Lower lobe of right lung (tissue), 2 donors: ENCODE data around the gene NUBPL. TPM values are rescaled to one million over a fixed set of nuclear protein-coding genes. Genes with fewer than 3 reads are reported as not detected.

Experiments used
- ATAC-seq, 2 donors: fragments of 200-7000 bp; cut with Tn5 transposase; one replicate each; pipeline ENCODE4 v1.9.1; 2020 to 2022; ENCODE audit warnings: mild to moderate bottlenecking in 2 of 2, moderate library complexity in 2 of 2
- DNase-seq: peaks from one replicate; pipeline ENCODE4 v3.0.0-alpha.2; 2020
- H3K27ac ChIP-seq: fragments of 200-600 bp; one replicate; pipeline ENCODE4 v1.8.0; 2022
- H3K27me3 ChIP-seq: fragments of 200-600 bp; one replicate; pipeline ENCODE4 v1.8.0; 2022; ENCODE audit warnings: low read depth
- H3K36me3 ChIP-seq: fragments of 200-600 bp; one replicate; pipeline ENCODE4 v1.8.0; 2022; ENCODE audit warnings: mild to moderate bottlenecking
- H3K4me1 ChIP-seq: fragments of 200-600 bp; one replicate; pipeline ENCODE4 v1.8.0; 2022
- H3K4me3 ChIP-seq: fragments of 200-600 bp; one replicate; pipeline ENCODE4 v1.8.0; 2022; ENCODE audit warnings: mild to moderate bottlenecking
- H3K9me3 ChIP-seq: fragments of 200-600 bp; one replicate; pipeline ENCODE4 v1.8.0; 2022
- CTCF ChIP-seq: fragments of 200-600 bp; IDR thresholded peaks from one replicate; pipeline ENCODE4 v1.8.0; 2022; ENCODE audit warnings: antibody characterized with exemption, mild to moderate bottlenecking
- intact Hi-C: fragments of 100-400 bp; cut with DNase I; formaldehyde crosslinking; loops from one replicate; pipeline ENCODE4 v1.11.0; 2022
- total RNA-seq: library from RNA; stranded (reverse); fragmentation: NEBNext Ultra II Directional; extraction: Animal tissue kit (Norgen Biotek cat#: 25700); gene quantifications from one replicate; pipeline ENCODE4 v1.2.1, GENCODE V29; 2021
- donor health status: DM: no; HTN: yes; CAD: no; lungs with severe emphysema.

Gene NUBPL
- total RNA-seq, 1 donor from 2014 or later = 8.6 TPM

DNA sequence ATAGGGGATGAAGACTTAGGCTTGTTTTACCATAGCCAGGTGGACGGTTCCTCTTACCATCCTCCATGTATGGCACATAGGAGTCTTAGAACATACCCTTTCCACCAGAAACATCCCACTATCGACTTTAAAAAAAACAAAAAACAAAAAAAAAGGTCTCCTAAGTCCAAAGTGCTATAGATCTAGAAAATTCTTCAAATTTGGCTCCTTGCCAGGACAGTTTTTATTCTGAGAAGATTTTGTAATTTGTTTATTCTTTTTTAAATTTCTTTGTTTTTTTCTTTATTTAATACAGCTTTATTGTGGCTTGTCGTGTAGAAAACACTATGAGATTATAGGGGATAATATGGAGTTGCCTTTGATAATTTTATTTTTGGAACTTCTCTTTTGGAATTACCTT is 197.7 kb downstream of the NUBPL start:
- intact Hi-C loops = no loop called here
- no peak overlapping the region for H3K4me3 ChIP-seq
- H3K9me3 ChIP-seq = no peaks in the 10 kb centered on the region
- ATAC-seq = no peak
- no peak for DNase-seq
- no peak overlapping the region for H3K27ac ChIP-seq
- no peak for TF ChIP-seq CTCF
- H3K4me1 ChIP-seq = no peaks in the 10 kb centered on the region
- H3K36me3 ChIP-seq = no peaks in the 10 kb centered on the region
- no peaks in the 10 kb centered on the region for H3K27me3 ChIP-seq

- DNase-seq (no peak), ATAC-seq (no peak)
- intact Hi-C loops = no loop called here
- no peak for TF ChIP-seq CTCF
- H3K27ac ChIP-seq = no peak overlapping the region
- H3K9me3 ChIP-seq = no peaks in the 10 kb centered on the region
- H3K27me3 ChIP-seq = no peaks in the 10 kb centered on the region
- H3K4me1 ChIP-seq = no peaks in the 10 kb centered on the region
- H3K36me3 ChIP-seq = no peaks in the 10 kb centered on the region
- no peak overlapping the region for H3K4me3 ChIP-seq
Observed at GRCh38 chr14:31760277-31760676, 199.1 kb downstream of the NUBPL start.

DNA sequence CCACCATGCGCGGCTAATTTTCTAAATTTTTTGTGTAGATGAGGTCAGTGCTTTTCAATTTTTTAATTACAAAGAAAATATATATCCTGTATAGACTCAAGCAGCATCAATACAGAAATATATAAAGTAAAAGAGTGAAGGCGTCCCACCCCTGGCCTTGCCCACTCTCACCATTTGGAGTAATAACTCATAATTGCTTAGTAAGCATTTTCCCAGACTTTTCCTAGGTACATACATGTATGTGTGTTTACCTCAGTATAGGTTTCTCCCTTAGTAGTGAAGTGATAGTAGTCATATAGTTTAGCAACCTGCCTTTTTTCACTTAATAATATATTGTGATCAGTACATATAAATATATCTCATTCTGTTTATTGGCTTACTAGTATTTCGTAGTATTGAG is 200.1 kb downstream of the NUBPL start:
- Histone ChIP-seq H3K9me3 (no peaks in the 10 kb centered on the region), H3K4me3 (no peak overlapping the region), H3K27ac (no peak overlapping the region), H3K4me1 (no peaks in the 10 kb centered on the region), H3K27me3 (no peaks in the 10 kb centered on the region), H3K36me3 (no peaks in the 10 kb centered on the region)
- no peak for TF ChIP-seq CTCF
- ATAC-seq = no peak
- no peak for DNase-seq
- intact Hi-C loops = no loop called here

DNA sequence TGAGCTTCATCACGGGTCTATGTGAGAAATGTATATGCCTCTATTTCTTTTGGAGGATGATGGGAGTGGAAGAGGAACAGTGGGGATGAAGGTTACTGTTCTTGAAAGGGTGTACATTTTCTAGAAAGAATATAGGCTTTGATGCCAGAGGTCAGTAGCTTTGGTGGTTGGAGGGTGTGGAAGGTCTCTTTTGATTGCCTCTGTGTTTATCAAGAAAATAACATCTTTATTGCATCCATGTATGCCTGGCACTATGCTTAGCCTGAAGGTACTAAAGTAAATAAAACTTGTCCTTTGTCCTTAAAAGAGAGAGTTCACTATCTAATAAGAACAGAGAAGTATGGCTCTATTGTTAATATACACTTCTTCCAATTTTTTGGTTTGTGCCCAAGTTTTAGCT is 201.8 kb downstream of the NUBPL start:
- ATAC-seq = no peak
- Histone ChIP-seq H3K36me3 (no peaks in the 10 kb centered on the region), H3K27me3 (no peaks in the 10 kb centered on the region), H3K4me3 (no peak overlapping the region), H3K9me3 (no peaks in the 10 kb centered on the region), H3K4me1 (no peaks in the 10 kb centered on the region), H3K27ac (no peak overlapping the region)
- intact Hi-C loops = no loop called here
- DNase-seq = no peak
- TF ChIP-seq CTCF = no peak

GRCh38 chr14:31766315-31766892 is 205.2 kb downstream of the NUBPL start:
- no peak for DNase-seq
- Histone ChIP-seq H3K9me3 (no peaks in the 10 kb centered on the region), H3K27me3 (no peaks in the 10 kb centered on the region), H3K36me3 (no peaks in the 10 kb centered on the region), H3K4me3 (no peak overlapping the region), H3K27ac (no peak overlapping the region), H3K4me1 (no peaks in the 10 kb centered on the region)
- TF ChIP-seq CTCF = no peak
- ATAC-seq = no peak
- intact Hi-C loops = no loop called here

- Histone ChIP-seq H3K27ac (no peak overlapping the region), H3K27me3 (no peaks in the 10 kb centered on the region), H3K9me3 (no peaks in the 10 kb centered on the region), H3K36me3 (no peaks in the 10 kb centered on the region), H3K4me3 (no peak overlapping the region), H3K4me1 (no peaks in the 10 kb centered on the region)
- no peak for TF ChIP-seq CTCF
- no peak for ATAC-seq
- intact Hi-C loops = no loop called here
- no peak for DNase-seq
Observed at GRCh38 chr14:31768355-31768754, 207.2 kb downstream of the NUBPL start.
